K562 (cell line): Measurements from ENCODE around the gene NF2. TPM values are rescaled to one million over a fixed set of nuclear protein-coding genes. Genes with fewer than 3 reads are reported as not detected.
A peak's percentile ranks its signal among the peaks of the same experiment; 100 is the strongest.

ENCODE experiments used
- ATAC-seq: fragments of 200-7000 bp; cut with Tn5 transposase; 3 replicates; pipeline ENCODE4 v1.9.1; 2020; ENCODE audit warnings: moderate library complexity
- BruUV-seq: library from RNA; stranded (reverse); fragments of 400-500 nt; replicated peaks from 2 replicates; lab custom pipeline; 2021; lab: Mats Ljungman, UMichigan
- CTCF ChIA-PET: fragments of 300-600 bp; formaldehyde crosslinking; extraction: SDS; loops from one replicate; lab custom pipeline; 2021; ENCODE audit warnings: low intra/inter-chr PET ratio; lab: Yijun Ruan, JAX
- POLR2A ChIA-PET: fragments of 300-600, 350-650 bp; sonication (Branson Sonifier 250); formaldehyde crosslinking; extraction: SDS; loops from one replicate; lab custom pipeline; 2021; ENCODE audit warnings: antibody characterized with exemption, inconsistent platforms; lab: Yijun Ruan, JAX
- DNase-seq, 4 experiments: peaks; one replicate each; pipeline versions ENCODE4 v3.0.0 to v3.0.0-alpha.2; 2011 to 2018; ENCODE audit warnings: low spot score in 3 of 4, mixed read lengths in 3 of 4; ENCODE audit errors: extremely low read depth in 1 of 4
- FAIRE-seq: peaks from 2 replicates; lab custom pipeline; 2011; peaks lifted over from hg19 to GRCh38; lab: Jason Lieb, UNC
- H2AFZ ChIP-seq: 2 replicates; pipeline ENCODE4 v1.6.0; 2011; ENCODE audit warnings: low read depth, low read length, control low read depth, inconsistent platforms
- H3K27ac ChIP-seq: fragments of 200-600 bp; 3 replicates; pipeline ENCODE4 v1.8.0; 2011; ENCODE audit warnings: low read depth, mild to moderate bottlenecking, control low read depth, inconsistent platforms, low read length, moderate library complexity, mixed read lengths; ENCODE audit errors: extremely low read depth
- H3K27me3 ChIP-seq, 2 experiments: fragments of 300-600 bp in 1 of 2; 2 replicates in 1 of 2; 3 replicates in 1 of 2; pipeline versions ENCODE4 v1.6.0 to v1.8.0; 2011; ENCODE audit warnings: inconsistent platforms in 2 of 2, low read length in 2 of 2, mild to moderate bottlenecking in 1 of 2, mixed read lengths in 1 of 2, moderate library complexity in 1 of 2; ENCODE audit not compliant: control insufficient read depth in 2 of 2, insufficient read depth in 2 of 2
- H3K36me3 ChIP-seq: fragments of 300-600 bp; 3 replicates; pipeline ENCODE4 v1.8.0; 2011; ENCODE audit warnings: mild to moderate bottlenecking, low read length, inconsistent platforms; ENCODE audit not compliant: control insufficient read depth, insufficient read depth
- H3K4me1 ChIP-seq, 2 experiments: fragments of 200-600 bp in 1 of 2; replicated peaks in 1 of 2; 2 replicates in 1 of 2; 3 replicates in 1 of 2; pipeline versions ENCODE4 v1.5.1 to v1.8.0; 2011; ENCODE audit warnings: inconsistent platforms in 2 of 2, low read length in 2 of 2, mild to moderate bottlenecking in 1 of 2, mixed read lengths in 1 of 2, moderate library complexity in 1 of 2; ENCODE audit not compliant: control insufficient read depth in 2 of 2, insufficient read depth in 2 of 2
- H3K4me2 ChIP-seq: 2 replicates; pipeline ENCODE4 v1.6.1; 2011; ENCODE audit warnings: low read length, control low read depth, inconsistent platforms, mixed read lengths; ENCODE audit not compliant: insufficient read depth
- H3K4me3 ChIP-seq: fragments of 200-600 bp; sonication (generic), shearing (Covaris generic); 2 replicates; pipeline ENCODE4 v1.5.1; 2016; ENCODE audit warnings: control low read depth, inconsistent platforms
- H3K79me2 ChIP-seq: fragments of 200-600 bp; 3 replicates; pipeline ENCODE4 v1.8.0; 2011; ENCODE audit warnings: low read length, inconsistent platforms; ENCODE audit not compliant: control insufficient read depth, insufficient read depth
- H3K9ac ChIP-seq, 2 experiments: 2 replicates each; pipeline versions ENCODE4 v1.6.0 to v1.6.1; 2011; ENCODE audit warnings: low read depth in 2 of 2, low read length in 2 of 2, control low read depth in 1 of 2, inconsistent platforms in 1 of 2, mild to moderate bottlenecking in 1 of 2, mixed read lengths in 1 of 2; ENCODE audit not compliant: insufficient read depth in 1 of 2
- H3K9me1 ChIP-seq: one replicate; pipeline ENCODE4 v1.6.0; 2011; ENCODE audit warnings: inconsistent platforms, mild to moderate bottlenecking, low read length, moderate library complexity; ENCODE audit not compliant: control insufficient read depth, insufficient read depth
- H3K9me3 ChIP-seq: replicated peaks from 2 replicates; pipeline ENCODE4 v1.5.1; 2011; ENCODE audit warnings: low read depth, low read length, inconsistent platforms; ENCODE audit not compliant: control insufficient read depth, insufficient read depth
- H4K20me1 ChIP-seq: replicated peaks from 2 replicates; pipeline ENCODE4 v1.6.1; 2011; ENCODE audit warnings: low read length, inconsistent platforms, mixed read lengths; ENCODE audit not compliant: control insufficient read depth, insufficient read depth
- CBX1 ChIP-seq: sonication (generic); IDR thresholded peaks from 2 replicates; pipeline ENCODE4 v1.6.1; 2016; ENCODE audit warnings: antibody characterized with exemption, low read depth, mild to moderate bottlenecking
- GTF2F1 ChIP-seq: IDR thresholded peaks from 2 replicates; pipeline ENCODE4 v1.6.1; 2011; ENCODE audit warnings: low read depth, low read length, improper control_type of control experiment
- JUNB ChIP-seq: fragments of 450-650 bp; formaldehyde crosslinking; conservative IDR thresholded peaks from 2 replicates; pipeline ENCODE4 v1.4.0; 2020; ENCODE audit warnings: mild to moderate bottlenecking
- JUND ChIP-seq, 2 experiments: IDR thresholded peaks; 2 replicates in 1 of 2; 3 replicates in 1 of 2; pipeline ENCODE4 v1.6.1; 2011; ENCODE audit warnings: borderline replicate concordance in 2 of 2, low read depth in 2 of 2, low read length in 2 of 2, improper control_type of control experiment in 1 of 2, missing biosample characterization in 1 of 2, missing genetic modification characterization in 1 of 2, missing genetic modification reagents in 1 of 2
- KDM2B ChIP-seq: fragments of 250-450 bp; sonication (Bioruptor Pico); IDR thresholded peaks from 2 replicates; pipeline ENCODE4 v1.8.0; 2021; ENCODE audit warnings: mild to moderate bottlenecking, moderate library complexity
- MEF2A ChIP-seq: IDR thresholded peaks from 2 replicates; pipeline ENCODE4 v1.6.1; 2011; ENCODE audit warnings: low read depth, mild to moderate bottlenecking, low read length, moderate library complexity; ENCODE audit not compliant: control insufficient read depth
- NFATC3 ChIP-seq: fragments of 450-650 bp; IDR thresholded peaks from 2 replicates; pipeline ENCODE4 v1.6.1; 2017; ENCODE audit warnings: mild to moderate bottlenecking
- NFYB ChIP-seq: IDR thresholded peaks from 2 replicates; pipeline ENCODE4 v1.6.1; 2011; ENCODE audit warnings: mild to moderate bottlenecking, moderate library complexity; ENCODE audit not compliant: insufficient read length; ENCODE audit errors: extremely low read depth
- RHOXF2B ChIP-seq: fragments of 250-450 bp; sonication (Bioruptor Pico); conservative IDR thresholded peaks from 2 replicates; pipeline ENCODE4 v1.5.1; 2021
- ZFP1 ChIP-seq: fragments of 450-650 bp; formaldehyde crosslinking; IDR thresholded peaks from 2 replicates; pipeline ENCODE4 v1.4.0; 2020; ENCODE audit warnings: mild to moderate bottlenecking, mixed read lengths
- ZNF444 ChIP-seq: fragments of 250-450 bp; sonication (Bioruptor Pico); IDR thresholded peaks from 2 replicates; pipeline ENCODE4 v1.4.0; 2020; ENCODE audit warnings: mild to moderate bottlenecking, moderate library complexity
- ZNF696 ChIP-seq: fragments of 250-450 bp; sonication (Bioruptor Pico); conservative IDR thresholded peaks from 2 replicates; pipeline ENCODE4 v1.4.0; 2020; ENCODE audit warnings: mild to moderate bottlenecking, moderate library complexity
- ZSCAN32 ChIP-seq: fragments of 450-650 bp; formaldehyde crosslinking; IDR thresholded peaks from 2 replicates; pipeline ENCODE4 v1.4.0; 2020; ENCODE audit warnings: mild to moderate bottlenecking, moderate library complexity
- WGBS: fragments of 100-300 bp; shearing (Covaris generic); methylation state at CpG from one replicate; pipeline ENCODE4 v1.1.6; 2016; ENCODE audit warnings: low coverage, mixed read lengths; ENCODE audit not compliant: insufficient coverage; ENCODE audit errors: missing lambda C conversion rate; 5-methylcytosine and 5-hydroxymethylcytosine counted together
- in situ Hi-C: fragments of 300-500 bp; cut with MboI; formaldehyde crosslinking; loops from 4 replicates; pipeline ENCODE4 v1.15.0; 2018; ENCODE audit warnings: inconsistent platforms, mixed read lengths
- intact Hi-C: fragments of 100-400 bp; cut with micrococcal nuclease; formaldehyde crosslinking; loops from 2 replicates; pipeline ENCODE4 v1.14.2; 2022
- polyA plus RNA-seq, 8 experiments: library from polyadenylated mRNA; depleted of rRNA in 4 of 8; stranded (reverse) in 5 of 8; unstranded in 3 of 8; fragments of >200 nt; fragmentation: Nextera tagmentation in 2 of 8; fragmentation: Illumina TruSeq in 1 of 8; extraction: Ambion mirVana in 2 of 8; extraction: Trizol in 1 of 8; gene quantifications; 2 replicates each; pipeline versions ENCODE4 v1.2.1 to v1.2.3, GENCODE V29; 2011 to 2014; ENCODE audit warnings: inconsistent platforms in 1 of 8, missing spikeins in 1 of 8
- total RNA-seq, 7 experiments: library from RNA; depleted of rRNA in 6 of 7; stranded (reverse); fragments of >200 nt in 6 of 7; fragmentation: Illumina TruSeq in 2 of 7; extraction: Trizol in 2 of 7; gene quantifications; 2 replicates each; pipeline versions ENCODE4 v1.2.1 to v1.2.3, GENCODE V29; 2011 to 2021; ENCODE audit warnings: low replicate concordance in 1 of 7
- TF ChIP-seq, protein P1 (sequence below): fragments of 250-450 bp; sonication (Bioruptor Pico); IDR thresholded peaks from 2 replicates; pipeline ENCODE4 v1.8.0; 2022; ENCODE audit warnings: inconsistent platforms
- TF ChIP-seq, protein P2 (sequence below): sonication (generic); formaldehyde crosslinking; IDR thresholded peaks from 2 replicates; pipeline ENCODE4 v1.8.0; 2022; ENCODE audit warnings: mild to moderate bottlenecking, low read depth, missing genetic modification reagents

NF2 gene
- total and polyA plus RNA-seq, 9 of the 15 experiments (the other 6 are each of a cell fraction or from before 2014, with no cell fraction given): 2.2 to 32.5 (median 15.2) TPM

DNA sequence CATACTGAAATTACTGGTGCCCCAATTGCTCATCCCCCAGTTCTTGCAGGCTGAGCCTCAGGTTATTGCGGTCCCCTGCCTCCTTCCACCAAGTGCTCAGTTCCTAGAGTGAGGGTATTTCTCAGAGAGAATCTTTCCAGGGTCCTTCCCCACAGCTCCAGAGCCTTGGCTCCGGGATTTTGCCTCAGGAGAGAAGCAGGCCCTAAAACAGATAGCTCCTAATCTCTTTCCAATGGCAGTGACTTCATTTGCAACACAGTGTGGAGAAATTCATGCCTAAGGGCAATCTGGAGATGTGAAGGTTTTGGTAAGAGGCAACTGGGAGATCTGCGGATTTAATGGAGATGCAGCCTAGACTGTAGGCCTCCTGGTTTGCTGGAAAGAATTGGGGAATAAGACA is 2.9 kb downstream of the NF2 start:
- H3K9me3 ChIP-seq: no peaks in the 10 kb centered on the region
- TF ChIP-seq NFYB: no peak
- TF ChIP-seq, protein P1, sequence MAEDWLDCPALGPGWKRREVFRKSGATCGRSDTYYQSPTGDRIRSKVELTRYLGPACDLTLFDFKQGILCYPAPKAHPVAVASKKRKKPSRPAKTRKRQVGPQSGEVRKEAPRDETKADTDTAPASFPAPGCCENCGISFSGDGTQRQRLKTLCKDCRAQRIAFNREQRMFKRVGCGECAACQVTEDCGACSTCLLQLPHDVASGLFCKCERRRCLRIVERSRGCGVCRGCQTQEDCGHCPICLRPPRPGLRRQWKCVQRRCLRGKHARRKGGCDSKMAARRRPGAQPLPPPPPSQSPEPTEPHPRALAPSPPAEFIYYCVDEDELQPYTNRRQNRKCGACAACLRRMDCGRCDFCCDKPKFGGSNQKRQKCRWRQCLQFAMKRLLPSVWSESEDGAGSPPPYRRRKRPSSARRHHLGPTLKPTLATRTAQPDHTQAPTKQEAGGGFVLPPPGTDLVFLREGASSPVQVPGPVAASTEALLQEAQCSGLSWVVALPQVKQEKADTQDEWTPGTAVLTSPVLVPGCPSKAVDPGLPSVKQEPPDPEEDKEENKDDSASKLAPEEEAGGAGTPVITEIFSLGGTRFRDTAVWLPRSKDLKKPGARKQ (CRISPR knock-in tag): no peak
- TF ChIP-seq ZNF444 (CRISPR knock-in tag): no peak
- TF ChIP-seq JUNB (CRISPR knock-in tag): no peak
- no peak for TF ChIP-seq ZNF696 (CRISPR knock-in tag)
- TF ChIP-seq ZFP1 (CRISPR knock-in tag): no peak
- TF ChIP-seq ZSCAN32 (CRISPR knock-in tag): no peak
- TF ChIP-seq, protein P2, sequence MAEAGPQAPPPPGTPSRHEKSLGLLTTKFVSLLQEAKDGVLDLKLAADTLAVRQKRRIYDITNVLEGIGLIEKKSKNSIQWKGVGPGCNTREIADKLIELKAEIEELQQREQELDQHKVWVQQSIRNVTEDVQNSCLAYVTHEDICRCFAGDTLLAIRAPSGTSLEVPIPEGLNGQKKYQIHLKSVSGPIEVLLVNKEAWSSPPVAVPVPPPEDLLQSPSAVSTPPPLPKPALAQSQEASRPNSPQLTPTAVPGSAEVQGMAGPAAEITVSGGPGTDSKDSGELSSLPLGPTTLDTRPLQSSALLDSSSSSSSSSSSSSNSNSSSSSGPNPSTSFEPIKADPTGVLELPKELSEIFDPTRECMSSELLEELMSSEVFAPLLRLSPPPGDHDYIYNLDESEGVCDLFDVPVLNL: no peak
- TF ChIP-seq JUND (IDR thresholded peaks at IDR 0.05; ENCODE audit: borderline replicate concordance, low read depth, low read length): no peak
- no peak for TF ChIP-seq JUND (tag; IDR thresholded peaks at IDR 0.05; ENCODE audit: borderline replicate concordance, low read depth, low read length)
- TF ChIP-seq GTF2F1: no peak
- no peak for TF ChIP-seq CBX1
- no peak for TF ChIP-seq NFATC3
- no peak for TF ChIP-seq KDM2B (CRISPR knock-in tag)
- TF ChIP-seq MEF2A: no peak
- no peak for TF ChIP-seq RHOXF2B
- TF ChIP-seq, all 486 proteins: peak for 0
- H3K27ac ChIP-seq: no peak overlapping the region
- ChIA-PET POLR2A (interaction anchor here (0.6 to 1.0 kb wide), 3 partner anchors 10 to 186 kb away, joined by 3 to 4 read pairs (median 3); partner anchors contain the start of gene THOC5), CTCF (no interaction called here)
- H3K9me1 ChIP-seq: no peaks in the 10 kb centered on the region
- no peak for DNase-seq
- peaks cover 5 to 15% of the 10 kb centered on the region in 2 experiments; a peak in 2 of 5 replicates for H3K4me1 ChIP-seq
- no peak overlapping the region for H3K4me3 ChIP-seq
- H3K27me3 ChIP-seq: no peaks in the 10 kb centered on the region
- H3K9ac ChIP-seq: peak overlapping the region in 1 of 2 experiments; percentile 17; a peak in 1 of 4 replicates
- no peak overlapping the region for H3K4me2 ChIP-seq
- 100% methylated on average over 3 of the region's 3 CpGs for WGBS
- no peak for ATAC-seq
- intact Hi-C loops: no loop called here
- FAIRE-seq: no peak
- H2AFZ ChIP-seq: no peak overlapping the region
- H3K79me2 ChIP-seq: peaks cover 66% of the 10 kb centered on the region
- H3K36me3 ChIP-seq: peaks cover 24% of the 10 kb centered on the region; the same call in 1 of the 3 replicates
- no peaks in the 10 kb centered on the region for H4K20me1 ChIP-seq
- in situ Hi-C loops: no loop called here
- no TSS peak for BruUV-seq
